ENCODE data around the gene MEX3A. TPM values are rescaled to one million over a fixed set of nuclear protein-coding genes. Genes with fewer than 3 reads are reported as not detected.
A peak's percentile ranks its signal among the peaks of the same experiment; 100 is the strongest.

The MEX3A gene
- total and polyA plus RNA-seq, 2 of the 8 experiments (the other 6 are each of a cell fraction or from before 2014, with no cell fraction given): 34.1 to 52.4 TPM

DNA sequence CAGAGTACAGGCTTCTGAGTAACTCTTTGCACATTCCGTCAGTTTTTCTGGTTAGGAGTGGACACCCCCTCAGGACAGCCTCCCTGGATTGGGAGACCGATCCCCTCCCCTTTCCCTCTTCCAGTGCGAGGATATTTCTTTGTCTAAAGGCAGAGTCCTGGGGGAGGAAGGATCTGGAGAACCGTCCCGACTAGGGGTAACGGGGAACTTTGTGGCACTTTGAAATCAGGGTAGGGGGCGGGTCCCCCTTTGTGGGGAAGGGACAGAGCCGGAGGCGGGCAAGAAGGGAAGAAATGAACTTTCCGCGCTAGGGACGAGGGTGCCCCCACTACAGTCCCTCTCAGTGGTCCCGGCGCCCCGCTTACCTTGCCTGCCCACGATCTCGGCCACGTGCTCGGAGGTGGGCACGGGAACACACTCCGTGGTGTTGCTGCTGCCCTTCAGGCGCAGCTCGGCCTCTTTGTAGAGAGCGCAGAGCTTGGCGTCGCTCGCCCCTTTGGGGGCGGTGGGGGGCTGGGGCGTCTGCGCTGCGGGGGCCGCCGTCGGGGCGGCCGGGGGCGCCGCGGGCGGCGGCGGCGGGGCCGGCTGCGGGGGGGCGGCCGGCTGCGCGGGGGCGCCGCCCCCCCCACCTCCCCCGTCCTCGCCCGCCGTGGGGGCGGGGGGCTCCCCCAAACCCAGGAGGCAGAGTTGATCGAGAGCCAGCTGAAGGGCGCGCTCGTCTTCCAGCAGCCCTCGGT is 917 bp downstream of the MEX3A start (continued):
- TF ChIP-seq, protein P1, sequence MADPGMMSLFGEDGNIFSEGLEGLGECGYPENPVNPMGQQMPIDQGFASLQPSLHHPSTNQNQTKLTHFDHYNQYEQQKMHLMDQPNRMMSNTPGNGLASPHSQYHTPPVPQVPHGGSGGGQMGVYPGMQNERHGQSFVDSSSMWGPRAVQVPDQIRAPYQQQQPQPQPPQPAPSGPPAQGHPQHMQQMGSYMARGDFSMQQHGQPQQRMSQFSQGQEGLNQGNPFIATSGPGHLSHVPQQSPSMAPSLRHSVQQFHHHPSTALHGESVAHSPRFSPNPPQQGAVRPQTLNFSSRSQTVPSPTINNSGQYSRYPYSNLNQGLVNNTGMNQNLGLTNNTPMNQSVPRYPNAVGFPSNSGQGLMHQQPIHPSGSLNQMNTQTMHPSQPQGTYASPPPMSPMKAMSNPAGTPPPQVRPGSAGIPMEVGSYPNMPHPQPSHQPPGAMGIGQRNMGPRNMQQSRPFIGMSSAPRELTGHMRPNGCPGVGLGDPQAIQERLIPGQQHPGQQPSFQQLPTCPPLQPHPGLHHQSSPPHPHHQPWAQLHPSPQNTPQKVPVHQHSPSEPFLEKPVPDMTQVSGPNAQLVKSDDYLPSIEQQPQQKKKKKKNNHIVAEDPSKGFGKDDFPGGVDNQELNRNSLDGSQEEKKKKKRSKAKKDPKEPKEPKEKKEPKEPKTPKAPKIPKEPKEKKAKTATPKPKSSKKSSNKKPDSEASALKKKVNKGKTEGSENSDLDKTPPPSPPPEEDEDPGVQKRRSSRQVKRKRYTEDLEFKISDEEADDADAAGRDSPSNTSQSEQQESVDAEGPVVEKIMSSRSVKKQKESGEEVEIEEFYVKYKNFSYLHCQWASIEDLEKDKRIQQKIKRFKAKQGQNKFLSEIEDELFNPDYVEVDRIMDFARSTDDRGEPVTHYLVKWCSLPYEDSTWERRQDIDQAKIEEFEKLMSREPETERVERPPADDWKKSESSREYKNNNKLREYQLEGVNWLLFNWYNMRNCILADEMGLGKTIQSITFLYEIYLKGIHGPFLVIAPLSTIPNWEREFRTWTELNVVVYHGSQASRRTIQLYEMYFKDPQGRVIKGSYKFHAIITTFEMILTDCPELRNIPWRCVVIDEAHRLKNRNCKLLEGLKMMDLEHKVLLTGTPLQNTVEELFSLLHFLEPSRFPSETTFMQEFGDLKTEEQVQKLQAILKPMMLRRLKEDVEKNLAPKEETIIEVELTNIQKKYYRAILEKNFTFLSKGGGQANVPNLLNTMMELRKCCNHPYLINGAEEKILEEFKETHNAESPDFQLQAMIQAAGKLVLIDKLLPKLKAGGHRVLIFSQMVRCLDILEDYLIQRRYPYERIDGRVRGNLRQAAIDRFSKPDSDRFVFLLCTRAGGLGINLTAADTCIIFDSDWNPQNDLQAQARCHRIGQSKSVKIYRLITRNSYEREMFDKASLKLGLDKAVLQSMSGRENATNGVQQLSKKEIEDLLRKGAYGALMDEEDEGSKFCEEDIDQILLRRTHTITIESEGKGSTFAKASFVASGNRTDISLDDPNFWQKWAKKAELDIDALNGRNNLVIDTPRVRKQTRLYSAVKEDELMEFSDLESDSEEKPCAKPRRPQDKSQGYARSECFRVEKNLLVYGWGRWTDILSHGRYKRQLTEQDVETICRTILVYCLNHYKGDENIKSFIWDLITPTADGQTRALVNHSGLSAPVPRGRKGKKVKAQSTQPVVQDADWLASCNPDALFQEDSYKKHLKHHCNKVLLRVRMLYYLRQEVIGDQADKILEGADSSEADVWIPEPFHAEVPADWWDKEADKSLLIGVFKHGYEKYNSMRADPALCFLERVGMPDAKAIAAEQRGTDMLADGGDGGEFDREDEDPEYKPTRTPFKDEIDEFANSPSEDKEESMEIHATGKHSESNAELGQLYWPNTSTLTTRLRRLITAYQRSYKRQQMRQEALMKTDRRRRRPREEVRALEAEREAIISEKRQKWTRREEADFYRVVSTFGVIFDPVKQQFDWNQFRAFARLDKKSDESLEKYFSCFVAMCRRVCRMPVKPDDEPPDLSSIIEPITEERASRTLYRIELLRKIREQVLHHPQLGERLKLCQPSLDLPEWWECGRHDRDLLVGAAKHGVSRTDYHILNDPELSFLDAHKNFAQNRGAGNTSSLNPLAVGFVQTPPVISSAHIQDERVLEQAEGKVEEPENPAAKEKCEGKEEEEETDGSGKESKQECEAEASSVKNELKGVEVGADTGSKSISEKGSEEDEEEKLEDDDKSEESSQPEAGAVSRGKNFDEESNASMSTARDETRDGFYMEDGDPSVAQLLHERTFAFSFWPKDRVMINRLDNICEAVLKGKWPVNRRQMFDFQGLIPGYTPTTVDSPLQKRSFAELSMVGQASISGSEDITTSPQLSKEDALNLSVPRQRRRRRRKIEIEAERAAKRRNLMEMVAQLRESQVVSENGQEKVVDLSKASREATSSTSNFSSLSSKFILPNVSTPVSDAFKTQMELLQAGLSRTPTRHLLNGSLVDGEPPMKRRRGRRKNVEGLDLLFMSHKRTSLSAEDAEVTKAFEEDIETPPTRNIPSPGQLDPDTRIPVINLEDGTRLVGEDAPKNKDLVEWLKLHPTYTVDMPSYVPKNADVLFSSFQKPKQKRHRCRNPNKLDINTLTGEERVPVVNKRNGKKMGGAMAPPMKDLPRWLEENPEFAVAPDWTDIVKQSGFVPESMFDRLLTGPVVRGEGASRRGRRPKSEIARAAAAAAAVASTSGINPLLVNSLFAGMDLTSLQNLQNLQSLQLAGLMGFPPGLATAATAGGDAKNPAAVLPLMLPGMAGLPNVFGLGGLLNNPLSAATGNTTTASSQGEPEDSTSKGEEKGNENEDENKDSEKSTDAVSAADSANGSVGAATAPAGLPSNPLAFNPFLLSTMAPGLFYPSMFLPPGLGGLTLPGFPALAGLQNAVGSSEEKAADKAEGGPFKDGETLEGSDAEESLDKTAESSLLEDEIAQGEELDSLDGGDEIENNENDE (IDR thresholded peaks at IDR 0.05; ENCODE audit: insufficient replicate concordance, low read length): no peak
- no peak for TF ChIP-seq POU5F1 (IDR thresholded peaks at IDR 0.05; ENCODE audit: low read depth, low read length)
- no peak for TF ChIP-seq FOSL1 (IDR thresholded peaks at IDR 0.05; ENCODE audit: insufficient read depth, low read depth, low read length)
- TF ChIP-seq EGR1 (IDR thresholded peaks at IDR 0.05; ENCODE audit: borderline replicate concordance, low read depth, low read length): no peak
- TF ChIP-seq ASH2L (IDR thresholded peaks at IDR 0.05; ENCODE audit: low read length): peak; percentile 27
- no peak for TF ChIP-seq SIX5 (IDR thresholded peaks at IDR 0.05; ENCODE audit: low read depth, low read length)
- TF ChIP-seq CTBP2 (IDR thresholded peaks at IDR 0.05; ENCODE audit: borderline replicate concordance, insufficient read depth, insufficient read length, low read length): no peak
- TF ChIP-seq RNF2 (IDR thresholded peaks at IDR 0.05; ENCODE audit: borderline replicate concordance, low read depth, low read length, missing control alignments, poor library complexity, severe bottlenecking): no peak

Data from H1 (cell line).